GM19099 (cell line): Measurements from ENCODE around the gene FN3K.

Experiments
- POLR2A ChIP-seq: IDR thresholded peaks from 3 replicates; pipeline ENCODE4 v1.6.1; 2011; ENCODE audit warnings: low read depth; ENCODE audit not compliant: insufficient read length; ENCODE audit errors: extremely low read depth

FN3K gene

GRCh38 chr17:82734987-82735866 is at the start of gene FN3K:
Gene FN3K, plus strand, starts transcription at chr17:82735615. Its CDS starts 22 bp downstream, at chr17:82735637.
- TF ChIP-seq POLR2A: no peak

DNA sequence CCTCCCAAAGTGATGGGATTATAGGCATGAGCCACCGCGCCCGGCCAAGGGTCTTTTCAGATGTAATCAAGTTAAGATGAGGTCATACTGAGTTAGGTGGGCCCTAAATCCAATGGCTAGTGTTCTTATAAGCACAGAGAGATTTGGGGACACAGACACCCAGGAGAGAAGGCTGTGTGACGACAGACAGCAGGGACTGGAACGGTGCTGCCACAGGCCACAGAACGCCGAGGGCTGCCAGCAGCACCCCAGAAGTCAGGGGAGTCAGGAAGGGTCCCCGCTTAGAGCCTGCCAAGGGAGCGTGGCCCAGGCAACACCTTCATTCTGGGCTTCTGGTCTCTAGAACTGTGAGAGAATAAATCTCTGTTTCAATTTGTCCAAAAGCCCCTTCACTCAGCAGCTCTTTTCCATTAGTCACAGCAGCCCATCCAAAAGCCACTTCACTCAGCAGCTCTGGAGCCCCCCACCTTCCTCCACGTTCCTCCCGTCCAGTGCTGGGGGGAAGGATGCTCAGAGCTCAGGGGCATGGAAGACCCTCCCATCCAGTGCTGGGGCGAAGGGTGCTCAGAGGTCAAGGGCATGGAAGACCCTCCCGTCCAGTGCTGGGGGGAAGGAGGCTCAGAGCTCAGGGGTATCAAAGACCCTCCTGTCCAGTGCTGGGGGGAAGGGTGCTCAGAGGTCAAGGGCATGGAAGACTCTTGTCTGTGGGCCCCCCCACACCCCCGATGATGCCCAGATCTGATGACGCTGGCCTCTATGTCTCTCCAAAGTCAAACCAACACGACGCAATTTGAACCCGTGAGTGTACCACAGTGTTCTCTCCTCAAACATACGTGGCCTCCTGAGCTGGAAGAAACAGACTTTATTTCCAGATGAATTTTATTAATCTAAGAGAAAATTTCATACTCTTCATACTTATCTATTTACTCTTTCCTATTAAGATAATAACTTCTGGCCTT is 48.8 kb upstream of the FN3K start:
- no peak for TF ChIP-seq POLR2A

DNA sequence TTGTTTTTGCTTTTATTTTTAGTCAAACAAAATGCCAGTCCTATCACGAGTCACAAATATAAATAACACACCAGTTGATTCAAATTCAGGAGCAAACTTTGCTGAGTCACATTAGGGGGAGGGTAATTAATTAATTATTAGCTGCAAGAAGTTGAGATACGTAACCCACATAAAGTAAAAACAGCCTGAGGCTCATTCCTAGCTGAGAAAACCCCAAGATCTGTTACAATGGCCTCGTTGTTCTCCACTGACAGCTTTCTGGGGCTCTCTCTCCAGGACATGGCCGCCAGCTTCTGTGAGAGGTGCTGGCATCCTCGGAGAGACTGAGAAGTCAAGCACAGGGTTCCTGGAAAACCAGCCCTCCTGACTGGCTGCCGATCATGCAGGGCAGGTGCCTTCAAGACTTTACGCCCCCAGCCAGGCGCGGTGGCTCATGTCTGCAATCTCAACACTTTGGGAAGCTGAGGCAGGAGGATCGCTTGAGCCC is 48.0 kb upstream of the FN3K start:
- no peak for TF ChIP-seq POLR2A

- TF ChIP-seq POLR2A: no peak
Measured at GRCh38 chr17:82687871-82688270, 47.5 kb upstream of the FN3K start.

DNA sequence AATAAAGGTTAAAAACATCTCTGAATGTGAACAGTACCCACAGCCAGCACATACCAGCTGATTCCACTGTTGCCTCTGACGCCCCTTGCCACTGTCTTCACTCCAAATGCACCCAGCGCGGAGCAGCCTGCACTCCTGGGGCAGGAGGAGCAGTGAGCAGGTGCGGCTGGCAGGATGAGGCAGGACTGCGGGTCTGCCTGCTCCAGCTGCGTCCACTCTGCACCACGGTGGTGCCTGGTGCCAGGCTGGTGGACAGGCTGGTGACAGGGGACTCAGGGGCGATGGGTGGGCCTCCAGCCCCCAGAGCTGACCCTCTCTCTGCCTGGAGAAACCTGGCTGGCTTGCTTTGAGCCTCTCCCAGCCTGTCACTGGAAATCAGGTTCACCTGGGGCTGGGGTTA is 46.3 kb upstream of the FN3K start:
- no peak for TF ChIP-seq POLR2A

DNA sequence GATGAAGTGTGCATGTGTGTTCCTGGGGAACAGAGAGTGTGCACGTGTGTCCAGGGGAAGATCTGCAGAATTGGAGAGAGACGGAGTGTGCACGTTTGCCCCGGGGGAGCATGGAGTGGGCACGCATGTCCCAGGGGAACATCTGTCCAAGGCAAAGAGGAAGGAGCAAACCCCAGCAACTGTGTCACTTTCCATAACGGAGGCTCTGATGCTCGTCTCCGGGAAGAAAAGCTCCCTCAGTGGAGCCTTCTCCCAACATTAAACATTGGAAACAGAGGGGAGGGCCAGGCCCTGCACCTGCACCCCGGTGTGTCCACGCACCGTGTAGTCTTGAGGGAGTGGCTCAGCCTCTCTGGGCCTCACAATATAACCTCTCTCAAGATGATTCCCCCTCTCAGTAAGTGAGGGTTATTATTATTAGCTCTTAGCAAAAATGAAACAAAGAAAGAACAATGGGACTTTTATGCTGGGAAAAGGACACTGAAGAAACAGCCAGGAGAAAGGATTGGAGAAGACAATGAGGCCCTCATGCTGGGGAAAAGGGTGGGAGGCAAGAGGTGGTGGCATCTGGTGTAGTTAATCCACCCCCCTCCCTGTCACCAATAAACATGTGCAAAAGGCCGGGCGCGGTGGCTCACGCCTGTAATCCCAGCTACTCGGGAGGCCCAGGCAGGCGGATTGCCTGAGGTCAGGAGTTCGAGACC is 44.5 kb upstream of the FN3K start:
- TF ChIP-seq POLR2A: no peak

DNA sequence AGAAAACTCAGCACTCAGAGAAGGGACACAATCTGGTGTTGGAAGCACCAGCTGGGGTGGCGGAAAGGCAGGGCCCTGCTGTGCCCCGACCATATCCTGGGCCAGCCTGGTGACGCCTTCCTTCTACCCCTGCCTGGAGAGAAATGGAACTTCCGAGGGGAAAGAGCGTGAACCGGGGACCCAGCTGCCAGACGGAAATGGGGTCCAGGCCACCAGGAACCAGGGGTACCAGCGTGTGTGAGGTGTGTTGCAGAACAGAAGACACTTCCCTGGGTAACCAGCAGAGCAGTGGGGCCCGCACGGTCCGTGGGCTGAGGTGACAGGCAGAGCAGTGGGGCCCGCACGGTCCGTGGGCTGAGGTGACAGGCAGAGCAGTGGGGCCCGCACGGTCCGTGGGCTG is 43.7 kb upstream of the FN3K start:
- TF ChIP-seq POLR2A: no peak

DNA sequence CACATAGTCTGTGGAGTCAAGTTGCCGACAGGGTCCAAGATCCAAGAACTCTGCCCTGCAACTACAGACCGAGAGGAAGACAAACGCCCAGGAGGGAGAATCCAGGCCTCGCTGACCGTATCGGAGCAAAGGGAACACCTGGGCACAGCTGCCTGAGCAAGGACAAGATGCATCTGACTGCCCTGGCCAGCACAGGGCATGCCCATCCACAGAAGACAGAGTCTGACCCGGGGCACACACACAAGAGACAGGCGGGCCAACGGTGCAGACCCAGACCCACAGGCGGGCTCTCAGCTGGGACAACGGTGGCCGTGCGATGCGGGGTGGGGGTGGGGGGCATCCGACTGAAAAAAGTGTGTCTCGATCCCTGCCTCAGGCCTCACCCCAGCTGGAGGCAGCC is 43.1 kb upstream of the FN3K start:
- no peak for TF ChIP-seq POLR2A

- TF ChIP-seq POLR2A: no peak
Measured at GRCh38 chr17:82693168-82693867, 42.1 kb upstream of the FN3K start.

DNA sequence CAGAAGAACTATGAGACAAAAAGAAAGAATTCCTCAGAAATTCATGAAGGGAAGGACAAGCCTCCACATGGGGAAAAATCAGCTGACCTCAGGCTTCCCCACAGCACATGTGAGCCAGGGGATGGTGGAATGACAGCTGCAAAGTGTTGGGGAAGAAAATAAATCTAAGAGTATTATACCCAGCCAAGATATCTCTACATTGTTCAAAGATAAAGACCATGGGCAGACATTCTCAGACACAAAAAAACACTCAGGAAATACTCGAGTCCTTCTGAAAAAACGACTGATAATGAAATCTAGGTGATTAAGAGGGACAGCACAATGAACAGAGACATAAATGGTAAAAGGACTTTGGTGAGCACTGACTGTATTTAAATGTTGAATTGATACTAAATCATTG is 40.8 kb upstream of the FN3K start:
- TF ChIP-seq POLR2A: no peak

DNA sequence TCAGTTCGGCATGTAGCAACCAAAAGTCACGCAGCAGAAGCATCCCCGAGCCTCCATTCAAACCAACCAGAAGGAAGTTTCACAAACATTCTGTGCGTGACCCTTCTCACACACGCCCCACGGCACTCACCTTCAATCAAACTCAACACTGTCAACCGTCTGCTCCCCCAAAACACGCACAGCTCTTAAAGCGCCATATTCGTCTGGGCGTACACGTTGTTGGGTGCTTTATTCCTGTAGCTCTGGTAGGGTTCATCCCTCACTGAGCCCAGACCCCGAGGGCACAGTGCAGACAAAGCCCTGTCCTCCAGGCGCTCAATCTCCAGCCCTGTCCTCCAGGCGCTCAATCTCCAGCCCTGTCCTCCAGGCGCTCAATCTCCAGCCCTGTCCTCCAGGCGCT is 39.2 kb upstream of the FN3K start:
- no peak for TF ChIP-seq POLR2A

- no peak for TF ChIP-seq POLR2A
Measured at GRCh38 chr17:82696916-82697807, 38.3 kb upstream of the FN3K start.

- no peak for TF ChIP-seq POLR2A
Measured at GRCh38 chr17:82697808-82698064, 37.7 kb upstream of the FN3K start.

DNA sequence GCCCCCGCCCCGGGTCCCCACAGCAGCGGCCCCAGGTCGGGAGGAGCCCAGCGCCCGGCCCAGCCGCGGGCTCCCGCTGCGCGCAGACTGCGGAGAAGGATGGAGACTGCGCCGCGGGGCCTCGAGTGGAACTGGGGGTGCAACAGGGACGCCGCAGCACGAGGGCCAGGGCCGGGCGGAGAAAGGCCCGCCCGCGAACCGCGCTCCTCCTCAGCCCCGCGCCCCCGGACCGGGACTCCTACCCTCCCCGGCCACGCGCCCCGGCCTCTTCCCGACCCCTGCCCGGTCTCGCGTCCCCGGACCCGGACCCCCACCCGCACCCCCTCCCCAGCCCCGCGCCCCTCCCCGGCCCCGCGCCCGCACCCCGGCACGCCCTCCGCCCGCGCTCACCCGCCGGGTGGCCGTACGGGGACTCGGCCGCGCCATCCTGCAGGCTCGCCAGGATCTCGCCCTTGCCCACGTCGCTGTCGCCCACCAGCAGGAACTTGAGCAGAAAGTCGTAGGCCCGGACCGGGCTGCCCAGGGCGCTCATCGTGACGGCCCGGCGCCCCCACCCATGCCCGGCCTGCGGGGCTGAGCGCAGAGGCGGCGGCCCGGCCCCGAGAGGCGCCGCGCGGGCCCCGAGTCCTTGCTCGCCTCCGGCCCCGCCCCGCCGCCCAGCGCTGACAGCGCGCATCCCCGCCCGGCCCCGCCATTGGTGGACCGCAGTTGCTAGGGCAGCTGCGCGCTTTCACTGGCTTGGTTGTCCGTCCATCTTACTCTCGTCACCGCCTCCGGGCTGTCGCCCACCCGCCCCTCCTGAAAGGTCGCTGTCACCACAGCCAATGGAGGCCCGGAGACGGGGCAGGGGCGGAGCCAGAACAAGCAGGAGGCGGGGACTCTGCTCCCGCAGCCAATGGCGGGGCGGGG is 37.1 kb upstream of the FN3K start, which contains the start of gene RAB40B:
TSS of gene RAB40B (minus strand) at position 634 of the 909 bp plus-strand sequence. CDS start at position 532, 102 bp downstream.
- TF ChIP-seq POLR2A: peak; percentile 56
